Muscle of back (tissue), 11 donors: ENCODE results near the gene CYS1. TPM values are rescaled to one million over a fixed set of nuclear protein-coding genes. Genes with fewer than 3 reads are reported as not detected.
A peak's percentile ranks its signal among the peaks of the same experiment; 100 is the strongest.

Source experiments
- DNase-seq, 3 donors: peaks; one replicate each; pipeline versions ENCODE4 v3.0.0 to v3.0.0-alpha.2; 2013
- polyA plus RNA-seq, 10 donors: library from polyadenylated mRNA; unstranded; fragments of 120-200 nt; gene quantifications; one replicate each; pipeline ENCODE4 v1.2.1, GENCODE V29; 2013; ENCODE audit not compliant: insufficient read length in 10 of 10

CYS1 gene
- polyA plus RNA-seq, 10 donors = 5.3 to 13.2 (median 11.0) TPM

- DNase-seq = peak in 2 of 3 donors; percentile 68 to 78
Measured at GRCh38 chr2:10048501-10049171, 31.6 kb downstream of the CYS1 start.

- no peak for DNase-seq
Measured at GRCh38 chr2:10047616-10048500, 32.4 kb downstream of the CYS1 start.

- no peak for DNase-seq
Measured at GRCh38 chr2:10046931-10047330, 33.3 kb downstream of the CYS1 start.

- no peak for DNase-seq
Measured at GRCh38 chr2:10045561-10046355, 34.5 kb downstream of the CYS1 start.

GRCh38 chr2:10043906-10044601, 36.2 kb downstream of the CYS1 start:
- DNase-seq = peak; percentile 94 to 98 (median 97)

GRCh38 chr2:10043256-10043905, 36.8 kb downstream of the CYS1 start, which contains the start of gene KLF11:
KLF11 (plus strand) TSS chr2:10043550; CDS start chr2:10043717, 167 bp downstream.
- peak; percentile 88 to 96 (median 93) for DNase-seq

GRCh38 chr2:10042301-10043161, 37.7 kb downstream of the CYS1 start:
- peak; percentile 51 to 92 (median 84) for DNase-seq

- DNase-seq = no peak
Measured at GRCh38 chr2:10041711-10042110, 38.5 kb downstream of the CYS1 start.

GRCh38 chr2:10039658-10040410, 40.4 kb downstream of the CYS1 start:
- no peak for DNase-seq

GRCh38 chr2:10038716-10039115, 41.5 kb downstream of the CYS1 start:
- DNase-seq = no peak

- no peak for DNase-seq
Measured at GRCh38 chr2:10038123-10038522, 42.1 kb downstream of the CYS1 start.

GRCh38 chr2:10036095-10036884, 43.9 kb downstream of the CYS1 start:
- no peak for DNase-seq

GRCh38 chr2:10035633-10036032, 44.6 kb downstream of the CYS1 start:
- no peak for DNase-seq

- no peak for DNase-seq
Measured at GRCh38 chr2:10035053-10035422, 45.2 kb downstream of the CYS1 start.

GRCh38 chr2:10034333-10035052, 45.7 kb downstream of the CYS1 start:
- no peak for DNase-seq

- no peak for DNase-seq
Measured at GRCh38 chr2:10033251-10034006, 46.8 kb downstream of the CYS1 start.

- DNase-seq = no peak
Measured at GRCh38 chr2:10032746-10033105, 47.5 kb downstream of the CYS1 start.
